Measurements from ENCODE around the gene IFT81.

Gene IFT81

GRCh38 chr12:110168732-110169455 lies 44.7 kb downstream of the IFT81 start:
- DNase-seq (ENCODE audit: insufficient read length) (no peak), FAIRE-seq (no peak)
- TF ChIP-seq TAF1 (IDR thresholded peaks at IDR 0.05; ENCODE audit: borderline replicate concordance, low read depth, low read length), result no peak
- TF ChIP-seq POLR2A (IDR thresholded peaks at IDR 0.05; ENCODE audit: low read depth, low read length), result no peak
- no peak for TF ChIP-seq POLR2AphosphoS5 (IDR thresholded peaks at IDR 0.05; ENCODE audit: low read depth, low read length)

DNA sequence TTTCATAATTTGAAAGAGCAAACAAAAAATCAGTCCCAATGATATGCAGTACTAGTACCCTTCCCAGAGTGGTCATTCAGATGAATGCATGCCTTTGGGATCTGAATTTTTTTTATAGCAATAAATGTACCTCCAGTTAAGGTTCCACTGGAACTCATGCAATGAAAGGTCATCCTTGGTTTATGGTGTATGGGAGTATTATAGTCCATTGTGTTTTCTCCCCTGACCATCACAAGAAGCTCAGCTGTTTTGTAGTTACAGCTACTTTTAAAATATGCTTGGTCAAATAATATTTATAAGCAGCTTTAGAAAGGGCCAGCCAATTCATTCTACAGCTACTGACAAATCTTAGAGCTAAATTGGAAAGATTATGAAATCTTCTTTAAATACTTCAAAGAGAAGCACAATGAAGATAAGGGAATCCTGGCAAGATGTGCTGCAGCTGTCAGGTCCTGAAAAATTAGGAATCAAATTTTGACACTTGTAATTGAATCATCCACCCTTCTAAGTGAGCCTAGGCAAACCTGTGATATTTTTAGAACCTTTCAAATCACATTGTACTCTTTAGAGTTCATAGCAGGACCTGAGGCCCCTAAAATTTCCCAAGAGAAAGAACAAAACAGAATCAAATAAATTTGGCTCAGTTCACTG lies 46.5 kb downstream of the IFT81 start:
- DNase-seq (ENCODE audit: insufficient read length) (no peak), FAIRE-seq (no peak)
- TF ChIP-seq TAF1 (IDR thresholded peaks at IDR 0.05; ENCODE audit: borderline replicate concordance, low read depth, low read length), result no peak
- no peak for TF ChIP-seq POLR2A (IDR thresholded peaks at IDR 0.05; ENCODE audit: low read depth, low read length)
- no peak for TF ChIP-seq POLR2AphosphoS5 (IDR thresholded peaks at IDR 0.05; ENCODE audit: low read depth, low read length)

DNA sequence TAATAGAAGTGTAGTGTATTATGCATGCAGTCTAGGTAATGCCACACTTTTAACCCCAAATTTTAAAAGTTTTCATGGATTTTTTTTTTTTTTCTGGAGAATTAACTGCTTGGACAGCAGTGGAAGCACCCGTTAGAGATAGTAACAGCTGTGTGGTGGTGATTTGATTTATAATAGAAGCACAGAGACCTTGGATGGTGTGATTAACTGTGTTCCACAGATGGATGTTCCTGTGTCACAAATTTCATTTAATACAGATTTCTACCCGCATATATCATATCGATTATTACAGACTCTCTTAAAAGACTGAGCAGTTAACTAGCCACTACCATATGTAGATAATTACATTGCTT lies 47.0 kb downstream of the IFT81 start:
- FAIRE-seq, result no peak
- no peak for TF ChIP-seq POLR2A (IDR thresholded peaks at IDR 0.05; ENCODE audit: low read depth, low read length)

DNA sequence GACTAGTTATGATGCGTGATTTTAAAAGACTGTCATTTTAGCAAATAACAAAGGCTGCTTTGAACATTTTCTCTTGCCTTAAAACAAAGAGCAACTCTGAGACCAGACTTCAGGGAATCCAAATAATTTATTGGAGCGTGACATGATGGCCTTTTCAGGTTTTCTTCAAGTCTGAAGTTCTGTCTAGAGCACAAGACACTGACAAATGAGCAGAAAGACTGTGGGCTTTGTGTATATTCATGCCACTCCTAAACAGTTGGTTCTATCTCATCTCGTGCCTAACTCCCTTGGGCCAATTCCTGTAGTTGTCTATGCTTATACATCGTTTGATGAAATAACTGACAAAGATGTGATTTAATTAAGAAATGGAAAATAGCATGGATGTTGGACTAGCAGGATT lies 47.5 kb downstream of the IFT81 start:
- no peak for TF ChIP-seq POLR2AphosphoS5 (IDR thresholded peaks at IDR 0.05; ENCODE audit: low read depth, low read length)
- TF ChIP-seq TAF1 (IDR thresholded peaks at IDR 0.05; ENCODE audit: borderline replicate concordance, low read depth, low read length), result no peak
- TF ChIP-seq POLR2A (IDR thresholded peaks at IDR 0.05; ENCODE audit: low read depth, low read length), result no peak
- no peak for DNase-seq (ENCODE audit: insufficient read length)
- no peak for FAIRE-seq

More for the DNA sequence above, 47.0 kb downstream of the IFT81 start:
- no peak for DNase-seq (ENCODE audit: insufficient read length)

DNA sequence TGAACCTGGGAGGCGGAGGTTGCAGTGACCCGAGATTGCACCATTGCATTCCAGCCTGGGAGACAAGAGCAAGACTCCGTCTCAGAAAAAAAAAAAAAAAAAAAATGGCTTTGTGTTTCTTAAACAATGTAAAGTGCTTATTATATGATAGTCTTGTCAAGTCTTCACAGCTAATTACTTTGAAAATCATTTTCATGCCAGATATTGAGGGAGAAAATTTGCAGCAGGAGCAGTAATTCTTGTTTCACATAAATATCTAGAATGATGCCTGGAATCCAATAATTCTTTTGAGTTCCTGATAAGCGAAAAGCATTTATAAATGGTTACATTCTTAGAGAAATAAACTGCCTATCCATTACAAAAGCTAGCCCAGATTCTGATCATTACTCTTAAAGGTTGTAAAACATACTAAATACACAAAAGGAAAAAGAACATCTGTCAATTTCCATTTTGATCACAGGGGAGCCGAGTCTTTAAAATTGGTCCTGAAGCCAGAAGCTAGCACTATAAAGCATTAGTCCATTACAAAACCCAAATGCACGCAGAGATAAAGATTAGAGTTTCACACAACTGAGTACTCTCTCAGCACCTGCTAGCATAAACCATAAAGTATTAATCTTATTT lies 50.3 kb downstream of the IFT81 start:
- FAIRE-seq (no peak), DNase-seq (ENCODE audit: insufficient read length) (no peak)
- TF ChIP-seq POLR2AphosphoS5 (IDR thresholded peaks at IDR 0.05; ENCODE audit: low read depth, low read length) (no peak), TAF1 (IDR thresholded peaks at IDR 0.05; ENCODE audit: borderline replicate concordance, low read depth, low read length) (no peak), POLR2A (IDR thresholded peaks at IDR 0.05; ENCODE audit: low read depth, low read length) (no peak)

GRCh38 chr12:110175201-110175600 lies 51.0 kb downstream of the IFT81 start:
- FAIRE-seq, result no peak

GRCh38 chr12:110176745-110177144 lies 52.6 kb downstream of the IFT81 start:
- TF ChIP-seq TAF1 (IDR thresholded peaks at IDR 0.05; ENCODE audit: borderline replicate concordance, low read depth, low read length) (no peak), POLR2AphosphoS5 (IDR thresholded peaks at IDR 0.05; ENCODE audit: low read depth, low read length) (no peak), POLR2A (IDR thresholded peaks at IDR 0.05; ENCODE audit: low read depth, low read length) (no peak)
- DNase-seq (ENCODE audit: insufficient read length) (no peak), FAIRE-seq (no peak)

More at GRCh38 chr12:110175201-110175600, 51.0 kb downstream of the IFT81 start:
- no peak for DNase-seq (ENCODE audit: insufficient read length)
- TF ChIP-seq POLR2A (IDR thresholded peaks at IDR 0.05; ENCODE audit: low read depth, low read length) (no peak), TAF1 (IDR thresholded peaks at IDR 0.05; ENCODE audit: borderline replicate concordance, low read depth, low read length) (no peak), POLR2AphosphoS5 (IDR thresholded peaks at IDR 0.05; ENCODE audit: low read depth, low read length) (no peak)

DNA sequence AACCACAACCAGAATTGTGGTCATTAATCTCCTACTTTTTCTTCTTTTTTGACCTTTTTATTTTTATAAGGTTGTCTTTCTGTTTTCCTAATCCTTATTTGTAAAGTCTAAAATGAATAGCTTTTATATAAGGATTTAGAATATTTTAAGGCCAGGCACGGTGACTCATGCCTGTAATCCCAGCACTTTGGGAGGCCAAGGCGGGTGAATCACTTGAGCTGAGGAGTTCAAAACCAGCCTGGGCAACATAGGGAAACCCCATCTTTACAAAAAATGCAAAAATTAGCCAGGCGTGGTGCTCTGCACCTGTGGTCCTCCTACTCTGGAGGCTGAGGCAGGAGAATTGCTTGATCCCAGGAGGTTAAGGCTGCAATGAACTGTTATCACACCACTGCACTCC lies 55.1 kb downstream of the IFT81 start:
- FAIRE-seq, result no peak
- DNase-seq (ENCODE audit: insufficient read length), result no peak
- TF ChIP-seq TAF1 (IDR thresholded peaks at IDR 0.05; ENCODE audit: borderline replicate concordance, low read depth, low read length) (no peak), POLR2AphosphoS5 (IDR thresholded peaks at IDR 0.05; ENCODE audit: low read depth, low read length) (no peak), POLR2A (IDR thresholded peaks at IDR 0.05; ENCODE audit: low read depth, low read length) (no peak)

DNA sequence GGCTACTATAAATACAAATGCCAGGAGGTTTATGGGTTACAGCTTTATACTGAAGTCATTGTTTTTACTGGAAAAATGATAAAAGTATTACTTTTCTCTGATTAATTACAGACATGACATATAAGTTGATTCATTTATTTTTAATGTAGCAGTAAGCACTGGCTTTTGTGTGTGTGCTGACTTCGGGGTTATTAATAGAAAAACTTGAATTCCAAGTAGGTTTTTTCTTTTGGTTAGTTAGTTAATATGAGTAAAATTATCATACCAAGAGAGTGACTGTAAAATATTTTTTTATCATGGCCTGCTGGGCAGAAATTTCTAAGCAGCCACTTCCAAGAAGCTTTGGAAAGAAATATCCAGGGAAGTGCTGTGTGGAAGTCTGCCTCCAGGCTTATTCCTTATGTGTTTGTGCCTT lies 56.4 kb downstream of the IFT81 start:
- no peak for DNase-seq (ENCODE audit: insufficient read length)
- no peak for TF ChIP-seq POLR2A (IDR thresholded peaks at IDR 0.05; ENCODE audit: low read depth, low read length)
- no peak for FAIRE-seq

- no peak for FAIRE-seq
- no peak for TF ChIP-seq POLR2A (IDR thresholded peaks at IDR 0.05; ENCODE audit: low read depth, low read length)
- TF ChIP-seq POLR2AphosphoS5 (IDR thresholded peaks at IDR 0.05; ENCODE audit: low read depth, low read length), result no peak
- no peak for TF ChIP-seq TAF1 (IDR thresholded peaks at IDR 0.05; ENCODE audit: borderline replicate concordance, low read depth, low read length)
- DNase-seq (ENCODE audit: insufficient read length), result no peak
Measured at GRCh38 chr12:110182281-110182680, 58.1 kb downstream of the IFT81 start.

DNA sequence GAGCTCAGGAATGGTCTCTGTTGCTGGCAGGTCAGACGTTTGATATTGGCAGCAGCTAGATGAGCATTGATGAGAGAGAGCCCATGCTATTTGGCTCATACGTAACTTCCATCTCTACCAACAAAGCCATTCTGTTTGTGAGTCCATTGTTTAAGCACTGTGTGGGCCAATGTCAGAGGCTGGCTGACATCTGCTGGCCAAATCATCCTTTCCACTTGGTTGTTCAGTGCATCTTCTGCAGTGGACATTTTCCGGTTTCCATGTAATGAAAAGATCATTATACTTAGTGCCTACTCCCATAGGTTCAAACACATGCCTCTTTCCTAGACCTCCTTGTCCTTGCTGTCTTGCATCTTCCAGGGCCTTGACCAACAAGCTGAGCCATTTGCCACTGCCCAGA lies 59.2 kb downstream of the IFT81 start:
- TF ChIP-seq POLR2A (IDR thresholded peaks at IDR 0.05; ENCODE audit: low read depth, low read length), result no peak
- TF ChIP-seq TAF1 (IDR thresholded peaks at IDR 0.05; ENCODE audit: borderline replicate concordance, low read depth, low read length), result no peak
- no peak for TF ChIP-seq POLR2AphosphoS5 (IDR thresholded peaks at IDR 0.05; ENCODE audit: low read depth, low read length)
- DNase-seq (ENCODE audit: insufficient read length), result no peak
- no peak for FAIRE-seq

DNA sequence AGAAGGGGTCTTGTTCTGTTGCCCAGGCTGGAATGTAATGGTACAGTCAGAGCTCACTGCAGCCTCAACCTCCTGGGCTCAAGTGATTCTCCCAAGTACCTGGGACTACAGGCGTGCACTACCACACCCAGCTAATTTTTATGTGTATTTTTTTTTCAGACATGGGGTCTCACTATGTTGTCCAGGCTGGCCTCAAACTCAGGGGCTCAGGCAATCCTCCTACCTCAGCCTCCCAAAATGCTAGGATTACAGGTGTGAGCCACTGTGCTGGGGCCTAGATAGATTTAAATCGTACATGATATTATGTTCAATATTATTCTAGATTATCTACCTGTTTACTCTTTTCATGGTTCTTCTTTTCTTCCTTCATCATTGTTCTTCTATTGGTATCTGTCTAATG lies 61.5 kb downstream of the IFT81 start:
- DNase-seq (ENCODE audit: insufficient read length) (no peak), FAIRE-seq (no peak)
- TF ChIP-seq POLR2AphosphoS5 (IDR thresholded peaks at IDR 0.05; ENCODE audit: low read depth, low read length) (no peak), POLR2A (IDR thresholded peaks at IDR 0.05; ENCODE audit: low read depth, low read length) (no peak), TAF1 (IDR thresholded peaks at IDR 0.05; ENCODE audit: borderline replicate concordance, low read depth, low read length) (no peak)

All from GM12892 (cell line).